Renal cortical epithelial cell (primary cell): ENCODE measurements around the gene NFATC2. TPM values are rescaled to one million over a fixed set of nuclear protein-coding genes. Genes with fewer than 3 reads are reported as not detected.

Experiments used
- DNase-seq: peaks from one replicate; pipeline ENCODE4 v3.0.0-alpha.2; 2011; ENCODE audit warnings: low read depth
- total RNA-seq: library from RNA; depleted of rRNA; stranded (reverse); fragments of >200 nt; gene quantifications from 2 replicates; pipeline ENCODE4 v1.2.3, GENCODE V29; 2014

NFATC2 gene
- total RNA-seq, 1 donor from 2014 or later: under 0.01 TPM

GRCh38 chr20:51430198-51430950, 112.1 kb downstream of the NFATC2 start:
- no peak for DNase-seq

GRCh38 chr20:51429696-51430095, 112.8 kb downstream of the NFATC2 start:
- DNase-seq: no peak

- DNase-seq: no peak
Observed at GRCh38 chr20:51429144-51429482, 113.4 kb downstream of the NFATC2 start.

GRCh38 chr20:51428401-51429143, 113.9 kb downstream of the NFATC2 start:
- no peak for DNase-seq

- DNase-seq: no peak
Observed at GRCh38 chr20:51427651-51428291, 114.7 kb downstream of the NFATC2 start.

- no peak for DNase-seq
Observed at GRCh38 chr20:51426718-51427650, 115.5 kb downstream of the NFATC2 start.

GRCh38 chr20:51425347-51426106, 117.0 kb downstream of the NFATC2 start:
- DNase-seq: no peak

GRCh38 chr20:51424270-51425117, 118.0 kb downstream of the NFATC2 start:
- DNase-seq: no peak

GRCh38 chr20:51423810-51424209, 118.7 kb downstream of the NFATC2 start:
- DNase-seq: no peak

- no peak for DNase-seq
Observed at GRCh38 chr20:51423290-51423667, 119.2 kb downstream of the NFATC2 start.

- no peak for DNase-seq
Observed at GRCh38 chr20:51422514-51423289, 119.8 kb downstream of the NFATC2 start.

- no peak for DNase-seq
Observed at GRCh38 chr20:51420805-51421204, 121.7 kb downstream of the NFATC2 start.

- DNase-seq: peak; percentile 54
Observed at GRCh38 chr20:51420111-51420510, 122.4 kb downstream of the NFATC2 start.

- no peak for DNase-seq
Observed at GRCh38 chr20:51419646-51420045, 122.9 kb downstream of the NFATC2 start.

GRCh38 chr20:51419231-51419630, 123.3 kb downstream of the NFATC2 start:
- no peak for DNase-seq

GRCh38 chr20:51418137-51418529, 124.4 kb downstream of the NFATC2 start:
- no peak for DNase-seq

GRCh38 chr20:51417250-51418136, 125.0 kb downstream of the NFATC2 start:
- no peak for DNase-seq

GRCh38 chr20:51416532-51417249, 125.8 kb downstream of the NFATC2 start:
- no peak for DNase-seq
